Raji (cell line): ENCODE results near the gene MDN1.

Experiments used
- POLR2A ChIP-seq: IDR thresholded peaks from 2 replicates; pipeline ENCODE4 v1.6.1; 2011; ENCODE audit warnings: low read depth, low read length, control low read depth; ENCODE audit not compliant: insufficient read depth

The MDN1 gene

GRCh38 chr6:89781070-89782034, 38.2 kb downstream of the MDN1 start:
- TF ChIP-seq POLR2A: no peak

DNA sequence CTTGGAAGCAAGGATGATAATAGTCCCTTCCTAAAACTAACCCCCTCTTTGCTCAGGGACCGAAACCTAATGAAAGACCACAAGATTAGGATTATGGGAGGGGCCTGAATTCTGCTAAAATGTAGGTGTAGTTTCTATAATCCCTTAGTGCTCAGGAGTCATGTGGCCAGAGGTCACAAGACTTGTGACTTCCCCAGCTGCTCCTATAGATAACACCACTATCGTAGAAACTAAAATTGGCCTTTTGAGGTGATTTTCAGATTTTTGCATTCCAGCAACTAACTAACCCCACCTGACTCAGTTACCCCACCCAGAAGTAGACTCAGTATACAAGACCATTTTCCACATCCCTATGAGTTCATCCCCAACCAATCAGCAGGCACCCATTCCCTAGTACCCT, 42.1 kb downstream of the MDN1 start:
- TF ChIP-seq POLR2A: no peak

DNA sequence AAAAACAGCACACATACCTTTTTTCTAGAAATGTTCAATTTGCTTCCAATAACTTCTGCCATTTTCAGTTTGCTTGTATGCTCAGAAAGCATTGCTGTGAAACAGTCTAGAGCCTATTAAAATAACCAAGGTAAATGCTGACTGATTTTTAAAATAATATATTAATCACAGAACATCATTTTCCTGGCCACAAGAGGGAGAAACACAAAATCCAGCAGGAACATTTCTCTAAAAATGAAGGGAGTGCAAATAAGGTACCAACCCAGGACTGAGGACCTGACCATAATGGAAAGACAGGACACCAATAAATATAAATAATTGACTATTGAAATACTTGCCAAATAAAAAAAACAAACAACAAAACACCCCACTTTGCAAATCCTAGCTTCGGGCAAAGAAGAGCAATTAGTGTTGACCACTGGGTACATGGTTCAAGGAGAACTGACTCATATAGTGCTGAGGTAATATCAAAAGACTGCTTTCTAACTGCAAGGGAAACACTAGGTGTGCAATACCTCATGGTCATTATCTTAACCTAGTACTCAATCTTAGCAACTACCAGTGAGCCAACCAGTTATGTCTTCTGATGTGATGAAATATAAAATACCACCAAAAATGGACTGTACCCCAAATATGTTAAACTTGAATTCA, 42.9 kb downstream of the MDN1 start:
- no peak for TF ChIP-seq POLR2A

- no peak for TF ChIP-seq POLR2A
Observed at GRCh38 chr6:89775150-89775549, 44.4 kb downstream of the MDN1 start.

DNA sequence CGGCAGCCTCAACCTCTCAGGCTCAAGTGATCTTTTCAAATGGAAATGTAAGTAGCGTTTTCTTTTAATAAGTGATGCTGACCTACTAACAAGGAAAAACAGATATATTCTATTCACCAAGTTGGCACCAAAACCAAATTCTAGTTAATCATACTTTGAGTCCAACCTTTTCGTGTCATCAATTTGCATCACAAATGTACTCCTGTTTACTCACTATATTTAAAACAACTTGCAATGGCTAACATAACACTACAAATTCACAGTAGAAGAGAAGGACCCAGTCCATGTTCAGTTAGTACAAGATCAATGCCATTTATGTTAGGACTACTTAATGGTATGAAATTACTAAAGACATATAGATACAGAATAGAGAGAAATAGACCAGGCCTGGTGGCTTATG, 50.0 kb downstream of the MDN1 start:
- TF ChIP-seq POLR2A: no peak

- no peak for TF ChIP-seq POLR2A
Observed at GRCh38 chr6:89768324-89768723, 51.3 kb downstream of the MDN1 start.

DNA sequence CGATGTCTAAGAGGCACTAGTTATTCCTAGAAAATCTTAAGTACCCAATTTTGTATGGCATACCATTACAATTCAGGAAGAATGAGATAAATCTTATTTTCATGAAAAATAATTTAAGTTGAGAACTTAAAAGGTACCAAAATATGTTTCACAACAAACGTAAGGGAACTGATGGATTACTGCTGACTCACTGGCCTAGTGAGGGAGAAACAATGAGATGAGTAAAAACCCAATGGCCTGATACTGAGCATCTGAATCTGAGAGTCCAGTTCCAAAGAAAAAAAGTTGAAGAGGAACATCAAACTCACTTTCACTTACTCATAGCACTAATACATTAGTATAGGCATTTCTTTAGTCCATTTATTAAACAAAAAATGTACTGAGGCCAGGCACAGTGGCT, 56.0 kb downstream of the MDN1 start:
- no peak for TF ChIP-seq POLR2A

DNA sequence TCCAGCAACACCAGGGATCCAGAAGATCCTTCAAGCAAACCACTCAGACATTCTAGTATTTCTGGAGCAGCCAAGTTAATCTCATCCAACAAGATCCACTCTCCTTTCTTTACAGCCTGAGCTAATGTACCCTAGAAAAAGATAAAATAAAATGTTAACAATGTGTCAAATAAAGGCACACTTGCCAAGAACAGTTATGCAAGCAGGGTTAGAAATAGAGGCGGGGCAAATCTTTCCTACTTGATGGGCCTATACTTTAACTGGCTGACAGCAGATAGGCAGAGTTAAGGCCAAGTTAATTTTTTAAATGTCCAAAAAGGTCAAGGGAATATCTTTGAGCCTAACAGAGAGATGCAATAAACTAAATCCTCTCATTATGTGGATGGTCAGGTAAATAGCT, 60.8 kb downstream of the MDN1 start:
- no peak for TF ChIP-seq POLR2A

DNA sequence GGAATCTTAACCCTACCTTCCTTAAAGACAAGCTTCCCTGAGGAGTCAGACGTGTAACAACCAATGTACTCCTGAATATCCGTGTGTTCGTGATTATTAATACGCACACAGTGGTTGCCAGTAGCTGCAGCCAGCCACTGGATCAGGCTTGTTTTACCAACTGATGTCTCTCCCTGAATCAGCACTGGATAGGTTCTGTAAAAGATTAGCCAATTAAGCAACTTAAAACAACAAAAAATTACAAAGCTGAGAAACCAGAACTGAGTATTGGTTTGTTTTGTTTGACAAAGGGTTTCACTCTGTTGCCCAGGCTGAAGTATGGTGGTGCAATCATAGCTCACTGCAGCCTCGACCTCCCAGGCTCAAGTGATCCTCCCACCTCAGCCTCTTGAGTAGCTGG, 69.3 kb downstream of the MDN1 start:
- no peak for TF ChIP-seq POLR2A

- no peak for TF ChIP-seq POLR2A
Observed at GRCh38 chr6:89749918-89750317, 69.7 kb downstream of the MDN1 start.

DNA sequence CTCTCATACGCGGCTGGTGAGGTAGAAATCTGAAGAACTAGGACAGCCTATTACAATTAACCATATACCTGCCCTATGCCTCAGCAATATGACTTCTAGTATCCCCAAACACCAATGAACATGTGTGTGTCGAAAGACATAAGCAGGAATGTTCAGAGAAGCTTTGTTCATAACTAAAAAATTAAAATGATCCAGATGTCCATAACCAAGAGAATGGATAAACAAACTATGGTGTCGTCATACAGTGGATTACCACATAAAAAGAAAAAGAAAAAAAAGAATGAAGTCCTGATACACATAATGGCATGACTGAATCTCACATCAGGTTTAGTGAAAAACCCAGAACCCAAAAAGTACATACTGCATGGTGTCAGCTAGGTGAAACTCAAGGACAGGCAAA, 73.9 kb downstream of the MDN1 start:
- TF ChIP-seq POLR2A: no peak

- TF ChIP-seq POLR2A: no peak
Observed at GRCh38 chr6:89745096-89745495, 74.5 kb downstream of the MDN1 start.

DNA sequence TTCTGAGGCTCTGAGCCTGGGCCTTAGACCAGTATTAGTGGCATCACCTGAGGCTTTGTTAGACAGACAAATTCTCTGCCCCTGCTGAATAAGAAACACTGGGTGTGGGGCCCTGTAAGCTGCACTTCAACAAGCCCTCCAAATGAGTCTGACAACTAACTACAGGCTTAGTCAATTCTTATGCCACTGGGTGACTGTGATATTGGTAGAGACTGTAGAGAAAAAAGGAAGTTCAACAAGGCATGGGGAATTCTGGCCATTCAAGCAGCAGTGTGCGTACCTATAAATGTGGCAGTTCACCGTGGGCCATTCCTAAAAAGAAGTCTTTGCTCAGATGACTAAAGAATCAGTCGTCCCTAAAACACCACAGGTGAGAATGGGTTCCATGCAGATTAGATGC, 82.7 kb downstream of the MDN1 start:
- TF ChIP-seq POLR2A: no peak

- TF ChIP-seq POLR2A: no peak
Observed at GRCh38 chr6:89734526-89734925, 85.1 kb downstream of the MDN1 start.

GRCh38 chr6:89731924-89732567, 87.5 kb downstream of the MDN1 start:
- no peak for TF ChIP-seq POLR2A

DNA sequence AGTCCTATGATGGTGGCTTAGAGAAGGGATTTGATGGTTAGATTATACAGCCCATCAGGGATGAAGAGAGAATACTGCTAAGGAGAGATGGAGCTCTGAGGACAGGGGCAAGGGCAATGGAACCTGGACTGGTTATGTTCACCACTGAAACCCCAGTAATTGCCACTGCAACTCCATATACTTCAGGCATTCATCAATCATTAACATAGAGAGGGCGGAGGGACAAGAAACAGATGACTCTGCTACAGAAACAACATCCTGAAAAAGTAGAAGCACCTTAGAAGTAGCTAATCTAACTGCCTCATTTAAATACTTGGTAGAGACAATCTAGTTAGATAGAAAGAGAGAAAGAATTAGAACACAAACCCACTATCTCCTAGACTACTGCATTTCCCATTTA, 89.8 kb downstream of the MDN1 start:
- TF ChIP-seq POLR2A: no peak
